HepG2 (cell line): ENCODE measurements around the gene ZCCHC3. TPM values are rescaled to one million over a fixed set of nuclear protein-coding genes. Genes with fewer than 3 reads are reported as not detected.

Experiments used
- BHLHE40 ChIP-seq: IDR thresholded peaks from 2 replicates; pipeline ENCODE4 v1.6.1; 2011; ENCODE audit warnings: low read length, improper control_type of control experiment
- CHCHD3 ChIP-seq: sonication (generic); formaldehyde crosslinking; IDR thresholded peaks from 2 replicates; pipeline ENCODE4 v1.8.0; 2022; ENCODE audit warnings: mild to moderate bottlenecking, missing genetic modification reagents, moderate library complexity
- EHMT2 ChIP-seq: fragments of 200-600 bp; sonication (generic); IDR thresholded peaks from 2 replicates; pipeline ENCODE4 v1.7.0; 2017; ENCODE audit warnings: antibody characterized with exemption, low read depth, low read length, borderline replicate concordance
- HHEX ChIP-seq: IDR thresholded peaks from 2 replicates; pipeline ENCODE4 v1.6.1; 2016; ENCODE audit warnings: control low read depth
- HMGA1 ChIP-seq: sonication (generic); formaldehyde crosslinking; conservative IDR thresholded peaks from 2 replicates; pipeline ENCODE4 v1.4.0; 2020; ENCODE audit warnings: missing genetic modification reagents
- JUNB ChIP-seq: sonication (generic); formaldehyde crosslinking; IDR thresholded peaks from 2 replicates; pipeline ENCODE4 v1.8.0; 2022; ENCODE audit warnings: missing genetic modification reagents, mild to moderate bottlenecking, borderline replicate concordance
- NFE2L2 ChIP-seq: fragments of 150-350 bp; IDR thresholded peaks from 2 replicates; pipeline ENCODE4 v1.6.1; 2014; ENCODE audit warnings: low read length
- RBAK ChIP-seq: sonication (generic); formaldehyde crosslinking; IDR thresholded peaks from 2 replicates; pipeline ENCODE4 v1.5.1; 2020; ENCODE audit warnings: mild to moderate bottlenecking, missing genetic modification reagents
- RFXANK ChIP-seq: IDR thresholded peaks from 2 replicates; pipeline ENCODE4 v1.6.1; 2016
- THYN1 ChIP-seq: sonication (generic); formaldehyde crosslinking; IDR thresholded peaks from 2 replicates; pipeline ENCODE4 v1.8.1; 2023; ENCODE audit warnings: low read depth, mild to moderate bottlenecking, moderate library complexity, missing genetic modification reagents, borderline replicate concordance
- ZFAT ChIP-seq: sonication (generic); formaldehyde crosslinking; conservative IDR thresholded peaks from 2 replicates; pipeline ENCODE4 v1.8.1; 2023; ENCODE audit warnings: missing genetic modification reagents, inconsistent platforms
- ZNF292 ChIP-seq: sonication (generic); formaldehyde crosslinking; IDR thresholded peaks from 2 replicates; pipeline ENCODE4 v1.8.1; 2022; ENCODE audit warnings: mild to moderate bottlenecking, low read depth, missing genetic modification reagents, borderline replicate concordance
- ZNF296 ChIP-seq: sonication (generic); formaldehyde crosslinking; conservative IDR thresholded peaks from 2 replicates; pipeline ENCODE4 v1.5.0; 2020; ENCODE audit warnings: mild to moderate bottlenecking, missing genetic modification reagents
- ZNF331 ChIP-seq: sonication (generic); formaldehyde crosslinking; IDR thresholded peaks from 2 replicates; pipeline ENCODE4 v1.4.0; 2020; ENCODE audit warnings: missing genetic modification reagents
- ZNF407 ChIP-seq: sonication (generic); formaldehyde crosslinking; IDR thresholded peaks from one replicate; pipeline ENCODE4 v1.5.1; 2020; ENCODE audit warnings: mild to moderate bottlenecking, missing genetic modification reagents; ENCODE audit errors: not compliant biosample characterization
- ZNF567 ChIP-seq: sonication (generic); formaldehyde crosslinking; IDR thresholded peaks from 2 replicates; pipeline ENCODE4 v1.8.1; 2023; ENCODE audit warnings: mild to moderate bottlenecking, missing genetic modification reagents, borderline replicate concordance
- ZNF713 ChIP-seq: sonication (generic); formaldehyde crosslinking; IDR thresholded peaks from 2 replicates; pipeline ENCODE4 v1.4.0; 2020; ENCODE audit warnings: mild to moderate bottlenecking, missing genetic modification reagents
- polyA plus RNA-seq, 8 experiments: library from polyadenylated mRNA; depleted of rRNA in 3 of 8; stranded (reverse) in 7 of 8; unstranded in 1 of 8; fragments of >200 nt; fragmentation: Illumina TruSeq in 4 of 8; extraction: Trizol in 4 of 8; gene quantifications; 2 replicates each; pipeline versions ENCODE4 v1.2.1 to v1.2.3, GENCODE V29; 2011 to 2016; ENCODE audit warnings: low read depth in 4 of 8, missing spikeins in 1 of 8, mixed read lengths in 1 of 8; ENCODE audit not compliant: insufficient read depth in 1 of 8
- total RNA-seq, 5 experiments: library from RNA; depleted of rRNA; stranded (reverse); fragments of >200 nt; fragmentation: Illumina TruSeq; extraction: Trizol; gene quantifications; 2 replicates each; pipeline ENCODE4 v1.2.3, GENCODE V29; 2016; ENCODE audit warnings: low read depth in 1 of 5
- TF ChIP-seq, protein P1 (sequence below): sonication (generic); formaldehyde crosslinking; IDR thresholded peaks from 2 replicates; pipeline ENCODE4 v1.5.0; 2020; ENCODE audit warnings: missing genetic modification reagents, mild to moderate bottlenecking, borderline replicate concordance
- TF ChIP-seq, protein P2 (sequence below): sonication (generic); formaldehyde crosslinking; IDR thresholded peaks from 2 replicates; pipeline ENCODE4 v1.5.1; 2020; ENCODE audit warnings: missing genetic modification reagents, mild to moderate bottlenecking, borderline replicate concordance
- TF ChIP-seq, protein P3 (sequence below): IDR thresholded peaks from 2 replicates; pipeline ENCODE4 v1.6.1; 2016; ENCODE audit warnings: mild to moderate bottlenecking, missing biosample characterization, missing genetic modification reagents

The ZCCHC3 gene
- total and polyA plus RNA-seq, 2 of the 13 experiments (the other 11 are each of a cell fraction or from before 2014, with no cell fraction given): 46.6 to 63.0 TPM

- TF ChIP-seq ZNF713: no peak
- TF ChIP-seq HMGA1 (CRISPR knock-in tag): no peak
- TF ChIP-seq JUNB: no peak
- no peak for TF ChIP-seq THYN1 (CRISPR knock-in tag)
- no peak; the same call in 1 of the 2 replicates for TF ChIP-seq ZNF331 (CRISPR knock-in tag)
- TF ChIP-seq ZFAT: no peak
- TF ChIP-seq ZNF292 (CRISPR knock-in tag): peak; percentile 68; the same call in 1 of the 2 replicates
- TF ChIP-seq ZNF567 (CRISPR knock-in tag): no peak
- TF ChIP-seq BHLHE40: no peak
- TF ChIP-seq ZNF407: peak; percentile 38
- no peak for TF ChIP-seq HHEX (CRISPR knock-in tag)
- TF ChIP-seq RBAK (CRISPR knock-in tag): peak; percentile 63; the same call in 1 of the 2 replicates
- TF ChIP-seq CHCHD3 (CRISPR knock-in tag): peak; percentile 43; the same call in 1 of the 2 replicates
- peak; percentile 89 for TF ChIP-seq ZNF296 (CRISPR knock-in tag)
- TF ChIP-seq NFE2L2: no peak
- TF ChIP-seq, protein P1, sequence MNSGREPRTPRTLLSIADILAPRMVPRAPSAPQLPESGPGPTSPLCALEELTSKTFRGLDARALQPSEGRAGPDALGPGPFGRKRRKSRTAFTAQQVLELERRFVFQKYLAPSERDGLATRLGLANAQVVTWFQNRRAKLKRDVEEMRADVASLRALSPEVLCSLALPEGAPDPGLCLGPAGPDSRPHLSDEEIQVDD (CRISPR knock-in tag): no peak
- no peak for TF ChIP-seq EHMT2
- TF ChIP-seq RFXANK: 0 out of 2 replicates have a peak, but pooled peaks have one; percentile 15
- TF ChIP-seq, protein P2, sequence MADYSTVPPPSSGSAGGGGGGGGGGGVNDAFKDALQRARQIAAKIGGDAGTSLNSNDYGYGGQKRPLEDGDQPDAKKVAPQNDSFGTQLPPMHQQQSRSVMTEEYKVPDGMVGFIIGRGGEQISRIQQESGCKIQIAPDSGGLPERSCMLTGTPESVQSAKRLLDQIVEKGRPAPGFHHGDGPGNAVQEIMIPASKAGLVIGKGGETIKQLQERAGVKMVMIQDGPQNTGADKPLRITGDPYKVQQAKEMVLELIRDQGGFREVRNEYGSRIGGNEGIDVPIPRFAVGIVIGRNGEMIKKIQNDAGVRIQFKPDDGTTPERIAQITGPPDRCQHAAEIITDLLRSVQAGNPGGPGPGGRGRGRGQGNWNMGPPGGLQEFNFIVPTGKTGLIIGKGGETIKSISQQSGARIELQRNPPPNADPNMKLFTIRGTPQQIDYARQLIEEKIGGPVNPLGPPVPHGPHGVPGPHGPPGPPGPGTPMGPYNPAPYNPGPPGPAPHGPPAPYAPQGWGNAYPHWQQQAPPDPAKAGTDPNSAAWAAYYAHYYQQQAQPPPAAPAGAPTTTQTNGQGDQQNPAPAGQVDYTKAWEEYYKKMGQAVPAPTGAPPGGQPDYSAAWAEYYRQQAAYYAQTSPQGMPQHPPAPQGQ: 0 out of 2 replicates have a peak, but pooled peaks have one; percentile 30
- TF ChIP-seq, protein P3, sequence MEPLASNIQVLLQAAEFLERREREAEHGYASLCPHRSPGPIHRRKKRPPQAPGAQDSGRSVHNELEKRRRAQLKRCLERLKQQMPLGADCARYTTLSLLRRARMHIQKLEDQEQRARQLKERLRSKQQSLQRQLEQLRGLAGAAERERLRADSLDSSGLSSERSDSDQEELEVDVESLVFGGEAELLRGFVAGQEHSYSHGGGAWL: peak; percentile 41; the same call in 1 of the 2 replicates
Measured at GRCh38 chr20:326645-327185, 29.3 kb downstream of the ZCCHC3 start (continued).
